PFSK-1 (cell line): ENCODE measurements around the gene YTHDF2.

Source experiments
- FOXP2 ChIP-seq: optimal IDR thresholded peaks from 2 replicates; pipeline ENCODE3; 2011; ENCODE audit warnings: borderline replicate concordance, control low read depth, inconsistent platforms; ENCODE audit not compliant: insufficient read depth; ENCODE audit errors: extremely low read length, extremely low read depth
- POLR2AphosphoS5 ChIP-seq: IDR thresholded peaks from 2 replicates; pipeline ENCODE4 v1.6.1; 2012; ENCODE audit warnings: low read depth, mild to moderate bottlenecking, control low read depth, low read length, moderate library complexity
- SIN3A ChIP-seq: IDR thresholded peaks from 2 replicates; pipeline ENCODE4 v1.6.1; 2012; ENCODE audit warnings: mild to moderate bottlenecking, low read length, moderate library complexity, borderline replicate concordance; ENCODE audit not compliant: insufficient read depth
- TAF1 ChIP-seq: IDR thresholded peaks from 2 replicates; pipeline ENCODE4 v1.6.1; 2012; ENCODE audit warnings: low read length, control low read depth, borderline replicate concordance; ENCODE audit not compliant: insufficient read depth
- TF ChIP-seq, protein P1 (sequence below), 2 experiments: IDR thresholded peaks; 2 replicates each; pipeline versions ENCODE4 v1.6.1 to v1.8.0; 2011 to 2012; ENCODE audit warnings: low read depth in 2 of 2, low read length in 2 of 2, control low read depth in 1 of 2, inconsistent platforms in 1 of 2, mild to moderate bottlenecking in 1 of 2, moderate library complexity in 1 of 2; ENCODE audit not compliant: insufficient read depth in 1 of 2

The YTHDF2 gene

DNA sequence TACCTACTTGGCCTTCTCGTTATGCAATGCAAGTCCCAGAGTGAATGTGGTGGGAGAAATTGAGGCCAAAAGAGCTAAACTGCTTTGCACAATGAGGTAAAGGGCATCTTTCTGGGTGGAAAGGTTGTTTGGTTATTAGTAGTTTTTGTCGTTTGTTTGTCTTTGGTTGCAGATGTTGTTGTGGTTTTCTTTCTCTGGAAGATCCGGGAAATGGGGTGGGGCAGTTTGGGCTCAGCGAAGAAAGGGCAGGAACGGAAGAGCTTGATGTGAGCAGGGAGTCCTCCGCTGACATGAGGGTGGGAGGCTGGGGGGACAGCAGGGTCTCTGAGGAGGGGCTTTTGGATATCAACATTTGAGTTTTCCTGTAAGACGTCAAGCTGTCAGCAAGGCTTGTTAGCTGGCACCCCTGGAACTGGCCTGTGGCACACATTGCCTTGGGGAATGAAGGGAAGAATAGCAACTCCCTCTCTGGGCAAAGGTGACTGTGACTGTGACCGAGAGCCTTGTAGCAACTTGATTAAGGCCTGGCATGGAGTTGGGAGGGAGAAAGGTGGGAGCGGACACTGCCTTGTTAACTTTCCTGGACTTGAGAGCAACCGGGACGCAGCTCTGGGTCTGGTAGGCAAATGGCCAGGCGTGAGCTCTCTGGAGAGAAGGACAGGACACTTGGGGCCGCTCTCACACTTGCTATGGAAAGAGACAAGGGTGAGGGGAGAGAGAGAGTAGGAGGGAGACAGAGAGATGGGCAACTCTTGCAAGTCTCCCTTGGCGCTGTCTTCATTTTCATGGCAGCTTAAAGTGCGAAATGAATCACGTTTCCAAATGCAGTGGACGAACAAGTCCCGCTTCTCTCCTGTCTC, 59.8 kb downstream of the YTHDF2 start:
- TF ChIP-seq TAF1 (no peak), FOXP2 (no peak), POLR2AphosphoS5 (no peak), SIN3A (no peak)
- TF ChIP-seq, protein P1, sequence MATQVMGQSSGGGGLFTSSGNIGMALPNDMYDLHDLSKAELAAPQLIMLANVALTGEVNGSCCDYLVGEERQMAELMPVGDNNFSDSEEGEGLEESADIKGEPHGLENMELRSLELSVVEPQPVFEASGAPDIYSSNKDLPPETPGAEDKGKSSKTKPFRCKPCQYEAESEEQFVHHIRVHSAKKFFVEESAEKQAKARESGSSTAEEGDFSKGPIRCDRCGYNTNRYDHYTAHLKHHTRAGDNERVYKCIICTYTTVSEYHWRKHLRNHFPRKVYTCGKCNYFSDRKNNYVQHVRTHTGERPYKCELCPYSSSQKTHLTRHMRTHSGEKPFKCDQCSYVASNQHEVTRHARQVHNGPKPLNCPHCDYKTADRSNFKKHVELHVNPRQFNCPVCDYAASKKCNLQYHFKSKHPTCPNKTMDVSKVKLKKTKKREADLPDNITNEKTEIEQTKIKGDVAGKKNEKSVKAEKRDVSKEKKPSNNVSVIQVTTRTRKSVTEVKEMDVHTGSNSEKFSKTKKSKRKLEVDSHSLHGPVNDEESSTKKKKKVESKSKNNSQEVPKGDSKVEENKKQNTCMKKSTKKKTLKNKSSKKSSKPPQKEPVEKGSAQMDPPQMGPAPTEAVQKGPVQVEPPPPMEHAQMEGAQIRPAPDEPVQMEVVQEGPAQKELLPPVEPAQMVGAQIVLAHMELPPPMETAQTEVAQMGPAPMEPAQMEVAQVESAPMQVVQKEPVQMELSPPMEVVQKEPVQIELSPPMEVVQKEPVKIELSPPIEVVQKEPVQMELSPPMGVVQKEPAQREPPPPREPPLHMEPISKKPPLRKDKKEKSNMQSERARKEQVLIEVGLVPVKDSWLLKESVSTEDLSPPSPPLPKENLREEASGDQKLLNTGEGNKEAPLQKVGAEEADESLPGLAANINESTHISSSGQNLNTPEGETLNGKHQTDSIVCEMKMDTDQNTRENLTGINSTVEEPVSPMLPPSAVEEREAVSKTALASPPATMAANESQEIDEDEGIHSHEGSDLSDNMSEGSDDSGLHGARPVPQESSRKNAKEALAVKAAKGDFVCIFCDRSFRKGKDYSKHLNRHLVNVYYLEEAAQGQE (IDR thresholded peaks at IDR 0.05; ENCODE audit: insufficient read depth in 1 of 2, low read depth in 2 of 2, low read length in 2 of 2) = no peak

DNA sequence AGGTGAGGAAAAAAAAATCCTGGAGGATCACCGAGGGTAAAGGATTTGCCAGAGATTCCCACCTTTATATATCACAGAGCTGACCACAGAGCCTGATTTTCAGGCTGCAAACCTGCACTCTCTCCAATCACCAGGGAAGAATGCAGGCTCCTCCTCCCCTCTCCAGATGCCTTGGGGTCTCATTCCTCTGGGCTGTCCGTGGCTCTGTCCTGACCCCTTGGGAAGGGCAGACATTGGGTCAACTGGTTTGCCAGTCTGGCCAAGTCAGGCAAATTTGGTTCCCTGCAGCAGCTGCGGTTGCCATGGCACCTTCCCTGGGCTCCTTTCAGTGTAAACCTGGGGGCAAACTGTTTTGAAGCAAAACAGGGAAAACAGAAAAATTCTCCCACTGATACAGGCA, 63.6 kb downstream of the YTHDF2 start:
- no peak for TF ChIP-seq FOXP2
- no peak for TF ChIP-seq POLR2AphosphoS5
- TF ChIP-seq, protein P1 (IDR thresholded peaks at IDR 0.05; ENCODE audit: insufficient read depth in 1 of 2, low read depth in 2 of 2, low read length in 2 of 2) = no peak
- TF ChIP-seq TAF1 = no peak
- TF ChIP-seq SIN3A = no peak

DNA sequence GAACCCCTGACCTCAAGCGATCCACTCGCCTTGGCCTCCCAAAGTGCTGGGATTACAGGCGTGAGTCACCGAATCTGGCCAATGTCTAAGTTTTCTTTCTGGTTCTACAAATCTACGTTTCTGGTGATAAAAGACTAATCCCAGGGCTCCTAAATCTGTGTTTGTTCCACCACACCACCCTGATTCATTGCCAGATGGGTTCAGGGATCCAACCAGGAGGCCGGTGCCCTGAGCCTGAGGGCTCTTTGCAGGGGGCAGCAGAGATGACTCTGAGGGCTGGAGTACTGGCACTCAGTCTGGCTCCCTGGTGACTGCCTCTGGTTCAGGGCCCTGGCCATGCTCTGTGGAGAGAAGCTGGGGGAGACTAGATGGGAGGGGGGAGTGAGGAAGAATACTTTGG, 64.7 kb downstream of the YTHDF2 start:
- TF ChIP-seq POLR2AphosphoS5 = no peak

DNA sequence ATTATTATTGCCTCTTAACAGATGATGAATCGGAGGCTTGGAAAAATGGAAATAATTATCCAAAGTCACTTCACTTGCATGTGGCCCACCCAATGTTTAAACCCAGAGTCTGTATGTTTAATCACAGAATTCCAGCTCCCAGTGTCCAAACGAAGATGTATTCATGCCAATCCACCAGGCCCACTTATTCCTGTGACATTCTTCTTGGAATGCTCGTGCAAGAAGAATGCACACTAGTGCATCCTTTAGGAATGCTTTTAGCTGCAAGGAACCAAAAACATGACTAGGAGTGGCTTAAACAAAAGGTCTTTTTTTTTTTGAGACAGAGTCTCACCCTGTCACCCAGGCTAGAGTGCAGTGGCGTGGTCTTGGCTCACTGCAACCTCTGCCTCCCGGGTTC, 66.3 kb downstream of the YTHDF2 start:
- TF ChIP-seq FOXP2 (no peak), SIN3A (no peak), TAF1 (no peak), POLR2AphosphoS5 (no peak)
- TF ChIP-seq, protein P1 (IDR thresholded peaks at IDR 0.05; ENCODE audit: insufficient read depth in 1 of 2, low read depth in 2 of 2, low read length in 2 of 2) = no peak

DNA sequence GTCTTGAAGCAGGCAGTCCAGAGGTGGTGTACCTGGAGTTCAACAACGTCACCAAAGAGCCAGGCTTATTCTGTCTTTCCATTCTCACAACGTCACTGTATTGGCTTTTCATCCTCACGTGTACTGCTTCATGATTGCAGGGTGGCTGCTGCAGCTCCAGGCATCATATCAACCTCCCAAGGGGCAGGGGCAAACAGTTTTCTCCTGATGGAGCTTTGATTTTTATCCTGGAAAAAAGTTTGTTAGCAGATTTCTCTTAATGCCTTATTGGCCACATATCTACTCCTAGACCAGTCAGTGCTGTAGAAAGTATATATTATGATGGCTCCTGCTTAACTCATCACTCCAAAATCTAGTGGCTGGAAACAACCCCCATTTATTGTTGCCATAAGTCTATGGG, 66.9 kb downstream of the YTHDF2 start:
- TF ChIP-seq, protein P1 (IDR thresholded peaks at IDR 0.05; ENCODE audit: insufficient read depth in 1 of 2, low read depth in 2 of 2, low read length in 2 of 2) = no peak
- no peak for TF ChIP-seq POLR2AphosphoS5
